Measurements from ENCODE around the gene TMEM72. TPM values are rescaled to one million over a fixed set of nuclear protein-coding genes. Genes with fewer than 3 reads are reported as not detected.

TMEM72 gene
- total RNA-seq, 1 experiment from 2014 or later: not detected

DNA sequence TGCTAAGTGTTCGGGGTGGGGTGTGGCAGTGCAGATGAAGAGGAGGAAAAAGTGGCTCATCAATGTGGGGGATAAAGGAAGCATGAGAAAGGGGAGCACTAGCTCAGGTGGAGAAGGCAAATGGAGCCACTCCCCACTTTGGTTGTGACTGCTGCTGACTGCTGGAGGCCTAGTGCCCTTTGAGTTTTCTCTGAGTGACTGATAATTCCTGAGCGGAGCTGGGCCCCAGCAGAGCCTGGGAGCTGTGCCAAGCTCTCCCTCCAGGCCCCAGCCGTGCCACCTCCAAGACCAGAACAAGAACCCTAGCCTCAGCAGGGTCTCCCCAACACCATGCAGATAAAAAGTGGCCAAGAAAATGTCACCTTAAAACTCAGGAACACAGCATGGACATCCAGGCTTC is 38.8 kb downstream of the TMEM72 start:
- intact Hi-C loops (cut with micrococcal nuclease; ENCODE audit: unreplicated experiment): no loop called here
- in situ Hi-C loops (cut with HindIII; ENCODE audit: low pct_unique_long_range_greater_than_20kb, low sequenced_read_pairs): no loop called here
- ChIA-PET POLR2A (interaction anchor here (0.6 kb wide), 1 partner anchor 1624 kb away, joined by 13 read pairs; no protein-coding TSS in a partner anchor), CTCF (interaction anchor here (0.6 kb wide), 1 partner anchor 75 kb away, joined by 3 read pairs; no protein-coding TSS in a partner anchor)
- Histone ChIP-seq H3K36me3 (ENCODE audit: control insufficient read depth, insufficient read depth, low read length) (no peaks in the 10 kb centered on the region), H3K4me1 (ENCODE audit: control insufficient read depth, insufficient read depth, low read length) (peaks cover 4% of the 10 kb centered on the region; the same call in 1 of the 2 replicates), H3K9me3 (ENCODE audit: control insufficient read depth, insufficient read depth, low read depth, low read length) (peaks cover 4% of the 10 kb centered on the region; the same call in 1 of the 2 replicates), H3K27me3 (ENCODE audit: control insufficient read depth, insufficient read depth, low read length) (no peaks in the 10 kb centered on the region), H3K4me3 (ENCODE audit: low read depth in 2 of 2, low read length in 2 of 2) (no peak overlapping the region), H3K27ac (ENCODE audit: low read length) (no peak overlapping the region)
- no peak for ATAC-seq
- no peak for DNase-seq (ENCODE audit: low read depth, low spot score)
- no TSS peak for BruUV-seq (replicated peaks)
- TF ChIP-seq POLR2AphosphoS5 (IDR thresholded peaks at IDR 0.05; ENCODE audit: low read depth, low read length) (no peak; the same call in 1 of the 2 replicates), TCF7L2 (IDR thresholded peaks at IDR 0.05; ENCODE audit: low read depth, low read length) (no peak), CTCF (IDR thresholded peaks at IDR 0.05) (no peak), SIN3A (IDR thresholded peaks at IDR 0.05; ENCODE audit: borderline replicate concordance, insufficient read depth, low read depth, low read length) (no peak)
- TF ChIP-seq, protein P1, sequence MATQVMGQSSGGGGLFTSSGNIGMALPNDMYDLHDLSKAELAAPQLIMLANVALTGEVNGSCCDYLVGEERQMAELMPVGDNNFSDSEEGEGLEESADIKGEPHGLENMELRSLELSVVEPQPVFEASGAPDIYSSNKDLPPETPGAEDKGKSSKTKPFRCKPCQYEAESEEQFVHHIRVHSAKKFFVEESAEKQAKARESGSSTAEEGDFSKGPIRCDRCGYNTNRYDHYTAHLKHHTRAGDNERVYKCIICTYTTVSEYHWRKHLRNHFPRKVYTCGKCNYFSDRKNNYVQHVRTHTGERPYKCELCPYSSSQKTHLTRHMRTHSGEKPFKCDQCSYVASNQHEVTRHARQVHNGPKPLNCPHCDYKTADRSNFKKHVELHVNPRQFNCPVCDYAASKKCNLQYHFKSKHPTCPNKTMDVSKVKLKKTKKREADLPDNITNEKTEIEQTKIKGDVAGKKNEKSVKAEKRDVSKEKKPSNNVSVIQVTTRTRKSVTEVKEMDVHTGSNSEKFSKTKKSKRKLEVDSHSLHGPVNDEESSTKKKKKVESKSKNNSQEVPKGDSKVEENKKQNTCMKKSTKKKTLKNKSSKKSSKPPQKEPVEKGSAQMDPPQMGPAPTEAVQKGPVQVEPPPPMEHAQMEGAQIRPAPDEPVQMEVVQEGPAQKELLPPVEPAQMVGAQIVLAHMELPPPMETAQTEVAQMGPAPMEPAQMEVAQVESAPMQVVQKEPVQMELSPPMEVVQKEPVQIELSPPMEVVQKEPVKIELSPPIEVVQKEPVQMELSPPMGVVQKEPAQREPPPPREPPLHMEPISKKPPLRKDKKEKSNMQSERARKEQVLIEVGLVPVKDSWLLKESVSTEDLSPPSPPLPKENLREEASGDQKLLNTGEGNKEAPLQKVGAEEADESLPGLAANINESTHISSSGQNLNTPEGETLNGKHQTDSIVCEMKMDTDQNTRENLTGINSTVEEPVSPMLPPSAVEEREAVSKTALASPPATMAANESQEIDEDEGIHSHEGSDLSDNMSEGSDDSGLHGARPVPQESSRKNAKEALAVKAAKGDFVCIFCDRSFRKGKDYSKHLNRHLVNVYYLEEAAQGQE (IDR thresholded peaks at IDR 0.05; ENCODE audit: insufficient read depth in 1 of 2, low read depth in 2 of 2, low read length in 1 of 2): no peak

DNA sequence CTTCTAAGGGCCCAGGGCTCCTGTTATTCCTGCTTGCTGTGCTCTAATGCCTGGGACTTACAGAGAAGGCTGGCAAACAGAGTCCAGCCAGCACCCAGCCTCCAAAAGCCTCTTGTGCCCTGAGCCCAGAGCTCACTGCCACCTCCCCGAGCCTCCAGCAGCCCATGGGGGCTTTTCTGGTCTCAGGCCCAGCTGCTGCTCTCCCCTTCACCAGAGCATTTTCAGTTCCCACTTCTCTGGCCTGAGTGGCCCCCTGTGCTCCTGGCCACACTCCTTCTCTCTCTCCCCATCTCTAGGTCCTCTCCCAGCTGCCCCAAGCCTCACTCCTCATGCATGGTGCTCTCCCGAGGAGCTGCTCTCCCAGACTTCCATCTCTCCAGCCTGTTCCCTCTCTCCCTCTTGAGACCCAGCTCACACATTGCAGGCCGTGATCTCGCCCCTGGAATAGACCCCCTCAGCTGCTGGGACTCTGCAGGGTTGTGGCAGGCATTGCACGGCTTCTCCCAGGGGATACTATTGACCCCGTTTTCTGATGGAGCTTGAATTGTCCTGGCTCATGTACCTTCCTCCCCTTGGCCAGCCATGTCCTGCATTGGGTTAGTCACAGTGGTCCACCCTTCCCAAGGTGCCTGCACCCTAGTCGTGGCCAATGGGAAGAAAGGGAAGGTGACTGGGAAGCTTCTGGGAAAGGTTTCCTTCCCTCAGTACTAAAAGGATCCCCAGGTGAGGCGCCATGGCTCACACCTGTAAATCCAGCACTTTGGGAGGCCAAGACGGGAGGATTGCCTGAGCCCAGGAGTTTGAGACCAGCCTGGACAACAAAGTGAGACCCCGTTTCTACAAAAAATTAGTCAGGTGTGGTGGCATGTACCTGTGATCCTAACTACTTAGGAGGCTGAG is 39.4 kb downstream of the TMEM72 start:
- no peak overlapping the region for H3K27ac ChIP-seq (ENCODE audit: low read length)
- POLR2A ChIA-PET: interaction anchor here (0.6 kb wide), 1 partner anchor 1624 kb away, joined by 13 read pairs; no protein-coding TSS in a partner anchor
- CTCF ChIA-PET: no interaction called here
- peaks cover 4% of the 10 kb centered on the region; the same call in 1 of the 2 replicates for H3K4me1 ChIP-seq (ENCODE audit: control insufficient read depth, insufficient read depth, low read length)
- ATAC-seq (peak; percentile 31; the same call in 1 of the 2 replicates), DNase-seq (ENCODE audit: low read depth, low spot score) (no peak)
- no peaks in the 10 kb centered on the region for H3K36me3 ChIP-seq (ENCODE audit: control insufficient read depth, insufficient read depth, low read length)
- intact Hi-C loops (cut with micrococcal nuclease; ENCODE audit: unreplicated experiment) (no loop called here), in situ Hi-C loops (cut with HindIII; ENCODE audit: low pct_unique_long_range_greater_than_20kb, low sequenced_read_pairs) (no loop called here)
- no TSS peak for BruUV-seq (replicated peaks)
- H3K9me3 ChIP-seq (ENCODE audit: control insufficient read depth, insufficient read depth, low read depth, low read length): no peaks in the 10 kb centered on the region
- TF ChIP-seq, protein P1 (IDR thresholded peaks at IDR 0.05; ENCODE audit: insufficient read depth in 1 of 2, low read depth in 2 of 2, low read length in 1 of 2): no peak
- TF ChIP-seq POLR2AphosphoS5 (IDR thresholded peaks at IDR 0.05; ENCODE audit: low read depth, low read length): no peak; the same call in 1 of the 2 replicates
- no peak for TF ChIP-seq TCF7L2 (IDR thresholded peaks at IDR 0.05; ENCODE audit: low read depth, low read length)
- TF ChIP-seq SIN3A (IDR thresholded peaks at IDR 0.05; ENCODE audit: borderline replicate concordance, insufficient read depth, low read depth, low read length): no peak
- TF ChIP-seq CTCF (IDR thresholded peaks at IDR 0.05): no peak
- no peaks in the 10 kb centered on the region for H3K27me3 ChIP-seq (ENCODE audit: control insufficient read depth, insufficient read depth, low read length)
- no peak overlapping the region for H3K4me3 ChIP-seq (ENCODE audit: low read depth in 2 of 2, low read length in 2 of 2)
